Measurements from ENCODE around the gene PTPN23.

- TF ChIP-seq POLR2AphosphoS5 (IDR thresholded peaks at IDR 0.05), result no peak
- TF ChIP-seq CTCF (IDR thresholded peaks at IDR 0.05; ENCODE audit: poor library complexity, severe bottlenecking), result no peak
Measured at GRCh38 chr3:47410417-47410720, 29.5 kb downstream of the PTPN23 start.

Measured in neural cell (in vitro differentiated cells).